Upper lobe of right lung (tissue), 1 donor: Measurements from ENCODE around the gene OIP5. TPM values are rescaled to one million over a fixed set of nuclear protein-coding genes. Genes with fewer than 3 reads are reported as not detected.
A peak's percentile ranks its signal among the peaks of the same experiment; 100 is the strongest.
"Not testable (repeated sequence)": the region's sequence is repeated elsewhere in the genome, so short reads cannot be mapped to it uniquely, and the experiment has no call there.

Experiments used
- ATAC-seq: fragments of 200-7000 bp; cut with Tn5 transposase; one replicate; pipeline ENCODE4 v1.9.1; 2020; ENCODE audit warnings: mild to moderate bottlenecking, moderate library complexity
- DNase-seq: peaks from one replicate; pipeline ENCODE4 v3.0.0-alpha.2; 2020
- H3K27ac ChIP-seq: fragments of 200-600 bp; one replicate; pipeline ENCODE4 v1.8.0; 2022
- H3K27me3 ChIP-seq: fragments of 200-600 bp; one replicate; pipeline ENCODE4 v1.8.0; 2022; ENCODE audit warnings: mild to moderate bottlenecking
- H3K36me3 ChIP-seq: fragments of 200-600 bp; one replicate; pipeline ENCODE4 v1.8.0; 2022
- H3K4me1 ChIP-seq: fragments of 200-600 bp; one replicate; pipeline ENCODE4 v1.8.0; 2022
- H3K4me3 ChIP-seq: fragments of 200-600 bp; one replicate; pipeline ENCODE4 v1.8.0; 2022; ENCODE audit warnings: mild to moderate bottlenecking
- H3K9me3 ChIP-seq: fragments of 200-600 bp; one replicate; pipeline ENCODE4 v1.8.0; 2022
- CTCF ChIP-seq: fragments of 200-600 bp; IDR thresholded peaks from one replicate; pipeline ENCODE4 v1.8.0; 2022; ENCODE audit warnings: antibody characterized with exemption
- intact Hi-C: fragments of 100-400 bp; cut with DNase I; formaldehyde crosslinking; loops from one replicate; pipeline ENCODE4 v1.11.0; 2022
- total RNA-seq: library from RNA; stranded (reverse); fragmentation: NEBNext Ultra II Directional; extraction: Animal tissue kit (Norgen Biotek cat#: 25700); gene quantifications from one replicate; pipeline ENCODE4 v1.2.1, GENCODE V29; 2021
- donor health status: DM: no; HTN: yes; CAD: no; lungs with severe emphysema.

Gene OIP5
- total RNA-seq, 1 donor from 2014 or later = 0.55 TPM

GRCh38 chr15:41285285-41285684, 47.1 kb downstream of the OIP5 start:
- H3K4me1 ChIP-seq = peaks cover 34% of the 10 kb centered on the region

GRCh38 chr15:41284427-41285177, 47.8 kb downstream of the OIP5 start:
- ATAC-seq (no peak), DNase-seq (no peak)
- no peak for TF ChIP-seq CTCF
- no peaks in the 10 kb centered on the region for H3K27me3 ChIP-seq
- H3K4me1 ChIP-seq = peaks cover 31% of the 10 kb centered on the region
- intact Hi-C loops = no loop called here
- peaks cover 50% of the 10 kb centered on the region for H3K36me3 ChIP-seq
- no peaks in the 10 kb centered on the region for H3K9me3 ChIP-seq
- peak overlapping the region; percentile 95 for H3K27ac ChIP-seq
- peak overlapping the region; percentile 98 for H3K4me3 ChIP-seq

More at GRCh38 chr15:41285285-41285684, 47.1 kb downstream of the OIP5 start:
- Histone ChIP-seq H3K27me3 (no peaks in the 10 kb centered on the region), H3K4me3 (peak overlapping the region; percentile 98), H3K27ac (no peak overlapping the region), H3K9me3 (no peaks in the 10 kb centered on the region), H3K36me3 (peaks cover 48% of the 10 kb centered on the region)
- TF ChIP-seq CTCF = no peak
- intact Hi-C loops = no loop called here
- DNase-seq = no peak
- ATAC-seq = no peak

GRCh38 chr15:41283653-41284426, 48.6 kb downstream of the OIP5 start:
- peaks cover 31% of the 10 kb centered on the region for H3K4me1 ChIP-seq
- H3K27me3 ChIP-seq = no peaks in the 10 kb centered on the region
- H3K4me3 ChIP-seq = peak overlapping the region; percentile 98
- DNase-seq (peak; percentile 99), ATAC-seq (peak; percentile 100)
- TF ChIP-seq CTCF = no peak
- peaks cover 52% of the 10 kb centered on the region for H3K36me3 ChIP-seq
- intact Hi-C loops = no loop called here
- no peaks in the 10 kb centered on the region for H3K9me3 ChIP-seq
- peak overlapping the region; percentile 95 for H3K27ac ChIP-seq

GRCh38 chr15:41282980-41283652, 49.3 kb downstream of the OIP5 start:
- peaks cover 50% of the 10 kb centered on the region for H3K36me3 ChIP-seq
- DNase-seq, H3K27me3 ChIP-seq, intact Hi-C loops, H3K9me3 ChIP-seq, ATAC-seq: not testable (repeated sequence)
- peak overlapping the region; percentile 98 for H3K4me3 ChIP-seq
- peak overlapping the region; percentile 95 for H3K27ac ChIP-seq
- peaks cover 26% of the 10 kb centered on the region for H3K4me1 ChIP-seq

- peaks cover 43% of the 10 kb centered on the region for H3K36me3 ChIP-seq
- peaks cover 26% of the 10 kb centered on the region for H3K4me1 ChIP-seq
- H3K27me3 ChIP-seq, ATAC-seq, DNase-seq, H3K4me3 ChIP-seq, intact Hi-C loops, H3K9me3 ChIP-seq, H3K27ac ChIP-seq: not testable (repeated sequence)
These were observed 50.0 kb downstream of the OIP5 start for GRCh38 chr15:41282436-41282835.

GRCh38 chr15:41281236-41281635, 51.2 kb downstream of the OIP5 start:
- peaks cover 42% of the 10 kb centered on the region for H3K36me3 ChIP-seq

More at GRCh38 chr15:41281236-41281635, 51.2 kb downstream of the OIP5 start:
- H3K9me3 ChIP-seq = no peaks in the 10 kb centered on the region
- ATAC-seq (no peak), DNase-seq (no peak)
- H3K27me3 ChIP-seq = no peaks in the 10 kb centered on the region
- intact Hi-C loops = no loop called here
- H3K27ac ChIP-seq = no peak overlapping the region
- peaks cover 14% of the 10 kb centered on the region for H3K4me1 ChIP-seq
- TF ChIP-seq CTCF = no peak
- no peak overlapping the region for H3K4me3 ChIP-seq
